Osteocyte (in vitro differentiated cells): Measurements from ENCODE around the gene MLF1. TPM values are rescaled to one million over a fixed set of nuclear protein-coding genes. Genes with fewer than 3 reads are reported as not detected.

Experiments
- total RNA-seq: library from RNA; stranded (reverse); gene quantifications from 2 replicates; pipeline ENCODE4 v1.2.1, GENCODE V29; 2021

The MLF1 gene
- total RNA-seq, 1 donor from 2014 or later: 11.8 TPM

Other genes starting within 250 kb of the MLF1 start
- gene GFM1, start 73.3 kb downstream of the MLF1 start, total RNA-seq: 38.0 and 44.2 TPM in 2 replicates
- 4.0 and 7.3 TPM in 2 replicates for gene LXN, start 101.5 kb downstream of the MLF1 start, total RNA-seq
- 2.4 and 2.8 TPM in 2 replicates for gene RARRES1, start 161.3 kb downstream of the MLF1 start, total RNA-seq
- gene MFSD1, start 230.9 kb downstream of the MLF1 start, total RNA-seq: 55.0 and 55.6 TPM in 2 replicates